H9 (cell line): ENCODE data around the gene CCR8. TPM values are rescaled to one million over a fixed set of nuclear protein-coding genes. Genes with fewer than 3 reads are reported as not detected.
A peak's percentile ranks its signal among the peaks of the same experiment; 100 is the strongest.

Source experiments
- DNase-seq: peaks from one replicate; pipeline ENCODE4 v3.0.0-alpha.2; 2017
- H2AFZ ChIP-seq: one replicate; pipeline ENCODE4 v1.6.1; 2013; ENCODE audit warnings: mild to moderate bottlenecking, low read length, control low read depth, moderate library complexity
- H2AK5ac ChIP-seq: 2 replicates; pipeline ENCODE4 v1.6.1; 2013; ENCODE audit warnings: low read length, control low read depth, mixed read lengths; ENCODE audit not compliant: insufficient read length
- H2BK120ac ChIP-seq: one replicate; pipeline ENCODE4 v1.6.1; 2013; ENCODE audit warnings: low read depth, mild to moderate bottlenecking, low read length, control low read depth, inconsistent platforms; ENCODE audit not compliant: poor library complexity, severe bottlenecking
- H2BK12ac ChIP-seq: 2 replicates; pipeline ENCODE4 v1.6.1; 2013; ENCODE audit warnings: low read length, control low read depth, mixed read lengths, low read depth; ENCODE audit not compliant: insufficient read length
- H2BK15ac ChIP-seq: 2 replicates; pipeline ENCODE4 v1.6.1; 2013; ENCODE audit warnings: low read depth, low read length, control low read depth
- H2BK20ac ChIP-seq: one replicate; pipeline ENCODE4 v1.6.1; 2013; ENCODE audit warnings: low read depth, mild to moderate bottlenecking, low read length, control low read depth, inconsistent platforms; ENCODE audit not compliant: poor library complexity, severe bottlenecking
- H2BK5ac ChIP-seq: 2 replicates; pipeline ENCODE4 v1.6.1; 2013; ENCODE audit warnings: low read length, control low read depth, mixed read lengths; ENCODE audit not compliant: insufficient read length
- H3K14ac ChIP-seq: 2 replicates; pipeline ENCODE4 v1.6.1; 2013; ENCODE audit warnings: low read length, control low read depth; ENCODE audit not compliant: insufficient read depth
- H3K18ac ChIP-seq: 2 replicates; pipeline ENCODE4 v1.6.1; 2013; ENCODE audit warnings: low read depth, mild to moderate bottlenecking, mixed read lengths, low read length, control low read depth; ENCODE audit not compliant: insufficient read length
- H3K23ac ChIP-seq: 2 replicates; pipeline ENCODE4 v1.6.1; 2013; ENCODE audit warnings: low read length, control low read depth, mixed read lengths, low read depth; ENCODE audit not compliant: insufficient read length
- H3K23me2 ChIP-seq: 2 replicates; pipeline ENCODE4 v1.6.1; 2013; ENCODE audit warnings: low read depth, mild to moderate bottlenecking, mixed read lengths, low read length, control low read depth; ENCODE audit not compliant: insufficient read length, poor library complexity, severe bottlenecking
- H3K27ac ChIP-seq: 2 replicates; pipeline ENCODE4 v1.5.1; 2013; ENCODE audit warnings: low read length, control low read depth, mixed read lengths, low read depth; ENCODE audit not compliant: insufficient read length
- H3K27me3 ChIP-seq: 2 replicates; pipeline ENCODE4 v1.6.1; 2013; ENCODE audit warnings: low read length, control low read depth, inconsistent platforms; ENCODE audit not compliant: insufficient read depth
- H3K4ac ChIP-seq: 2 replicates; pipeline ENCODE4 v1.6.1; 2013; ENCODE audit warnings: low read depth, mild to moderate bottlenecking, control low read depth, inconsistent platforms, low read length, moderate library complexity
- H3K4me1 ChIP-seq: 2 replicates; pipeline ENCODE4 v1.6.1; 2013; ENCODE audit warnings: low read length, control low read depth, inconsistent platforms; ENCODE audit not compliant: insufficient read depth
- H3K4me2 ChIP-seq: 2 replicates; pipeline ENCODE4 v1.6.1; 2013; ENCODE audit warnings: low read length, control low read depth, mixed read lengths; ENCODE audit not compliant: insufficient read length, insufficient read depth
- H3K56ac ChIP-seq: 2 replicates; pipeline ENCODE4 v1.6.1; 2013; ENCODE audit warnings: low read depth, mild to moderate bottlenecking, mixed read lengths, low read length, control low read depth; ENCODE audit not compliant: insufficient read length
- H3K79me1 ChIP-seq: 2 replicates; pipeline ENCODE4 v1.6.1; 2013; ENCODE audit warnings: low read depth, mild to moderate bottlenecking, moderate library complexity, low read length, control low read depth, inconsistent platforms; ENCODE audit not compliant: insufficient read depth, poor library complexity, severe bottlenecking
- H3K79me2 ChIP-seq: 2 replicates; pipeline ENCODE4 v1.6.1; 2013; ENCODE audit warnings: low read length, control low read depth, inconsistent platforms; ENCODE audit not compliant: insufficient read depth
- H3K9ac ChIP-seq: 2 replicates; pipeline ENCODE4 v1.6.1; 2013; ENCODE audit warnings: low read length, control low read depth, mixed read lengths; ENCODE audit not compliant: insufficient read length; ENCODE audit errors: extremely low read depth
- H3K9me3 ChIP-seq: one replicate; pipeline ENCODE4 v1.6.1; 2013; ENCODE audit warnings: low read depth, low read length, inconsistent platforms; ENCODE audit not compliant: control insufficient read depth
- H3T11ph ChIP-seq: one replicate; pipeline ENCODE4 v1.6.1; 2013; ENCODE audit warnings: mild to moderate bottlenecking, low read length, control low read depth, inconsistent platforms
- H4K20me1 ChIP-seq: one replicate; pipeline ENCODE4 v1.6.1; 2013; ENCODE audit not compliant: control insufficient read depth, insufficient read length, insufficient read depth
- H4K5ac ChIP-seq: 2 replicates; pipeline ENCODE4 v1.6.1; 2013; ENCODE audit warnings: low read depth, mild to moderate bottlenecking, mixed read lengths, low read length, control low read depth; ENCODE audit not compliant: insufficient read length
- H4K8ac ChIP-seq: replicated peaks from 2 replicates; pipeline ENCODE4 v1.6.1; 2013; ENCODE audit warnings: low read length, control low read depth, mixed read lengths, low read depth; ENCODE audit not compliant: insufficient read length
- H4K91ac ChIP-seq: 2 replicates; pipeline ENCODE4 v1.6.1; 2013; ENCODE audit warnings: low read depth, mild to moderate bottlenecking, moderate library complexity, mixed read lengths, low read length, control low read depth; ENCODE audit not compliant: insufficient read length
- H3K27ac Mint-ChIP-seq, 3 experiments: 2 replicates in 2 of 3; 3 replicates in 1 of 3; pipeline ENCODE4 v1.8.0; 2020 to 2021; ENCODE audit warnings: mixed read lengths in 3 of 3, mild to moderate bottlenecking in 1 of 3, moderate library complexity in 1 of 3
- H3K27me3 Mint-ChIP-seq: 2 replicates; pipeline ENCODE4 v1.8.0; 2021; ENCODE audit warnings: low read depth, mild to moderate bottlenecking, moderate library complexity, mixed read lengths
- H3K36me3 Mint-ChIP-seq, 3 experiments: 2 replicates in 2 of 3; 3 replicates in 1 of 3; pipeline ENCODE4 v1.8.0; 2020 to 2021; ENCODE audit warnings: low read depth in 3 of 3, mixed read lengths in 3 of 3; ENCODE audit not compliant: insufficient read depth in 1 of 3
- H3K4me1 Mint-ChIP-seq, 2 experiments: 2 replicates each; pipeline ENCODE4 v1.8.0; 2020; ENCODE audit warnings: mixed read lengths in 2 of 2
- H3K4me3 Mint-ChIP-seq, 2 experiments: 2 replicates in 1 of 2; 3 replicates in 1 of 2; pipeline ENCODE4 v1.8.0; 2020 to 2021; ENCODE audit warnings: mild to moderate bottlenecking in 2 of 2, mixed read lengths in 2 of 2, moderate library complexity in 1 of 2
- H3K9me3 Mint-ChIP-seq, 2 experiments: 2 replicates in 1 of 2; 3 replicates in 1 of 2; pipeline ENCODE4 v1.8.0; 2020; ENCODE audit warnings: mild to moderate bottlenecking in 2 of 2, mixed read lengths in 2 of 2, moderate library complexity in 1 of 2
- WGBS: extraction: QIAGEN DNeasy Blood & Tissue Kit; methylation state at CpG from one replicate; pipeline ENCODE4 v1.1.7; 2013; ENCODE audit warnings: missing lambda C conversion rate, low lambda C conversion rate, mixed read lengths; ENCODE audit not compliant: insufficient read length; ENCODE audit errors: extremely low coverage; 5-methylcytosine and 5-hydroxymethylcytosine counted together
- total RNA-seq: library from RNA; stranded (reverse); gene quantifications from 2 replicates; pipeline ENCODE4 v1.2.1, GENCODE V29; 2021
- TF ChIP-seq, protein P1 (sequence below): fragments of 200-600 bp; sonication (generic); conservative IDR thresholded peaks from 3 replicates; pipeline ENCODE4 v1.8.0; 2021; ENCODE audit warnings: antibody characterized with exemption, mild to moderate bottlenecking

The CCR8 gene
- total RNA-seq, 1 experiment from 2014 or later = 0.31 TPM

DNA sequence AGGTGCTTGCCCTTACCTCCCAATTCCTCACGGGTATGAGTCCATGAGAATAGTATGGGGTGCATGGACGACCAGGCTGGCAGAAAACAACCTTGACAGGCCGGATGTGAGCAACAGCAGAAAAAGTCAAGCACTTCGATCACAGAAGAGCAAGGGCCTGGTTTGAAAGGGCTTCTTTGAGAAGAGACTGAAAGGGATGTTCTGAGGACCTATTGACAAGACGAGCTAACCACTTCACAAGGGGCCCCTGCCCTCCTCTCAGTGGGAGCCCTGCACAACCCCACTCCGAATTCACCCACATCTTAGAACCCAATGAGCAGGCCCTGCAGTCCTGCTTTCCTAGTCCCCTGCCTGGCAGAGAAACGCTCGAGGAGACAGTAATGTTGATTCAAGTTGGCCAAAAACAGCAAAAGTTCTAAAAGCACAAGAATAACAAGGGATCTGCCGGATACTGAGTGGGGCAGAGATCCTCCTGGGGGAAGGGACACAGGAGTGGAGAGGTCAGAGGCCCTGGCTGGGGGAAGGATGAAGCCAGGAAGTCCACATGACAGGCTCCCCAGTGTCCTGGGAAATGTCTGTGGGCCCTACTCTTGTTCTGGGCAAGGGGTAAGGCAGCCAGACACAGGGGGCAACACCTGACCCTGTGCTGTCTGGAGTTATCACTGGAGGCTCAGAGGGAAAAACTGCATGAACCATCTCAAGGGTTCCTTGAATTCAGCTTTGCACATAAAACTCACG, 34.9 kb upstream of the CCR8 start:
- TF ChIP-seq, protein P1, sequence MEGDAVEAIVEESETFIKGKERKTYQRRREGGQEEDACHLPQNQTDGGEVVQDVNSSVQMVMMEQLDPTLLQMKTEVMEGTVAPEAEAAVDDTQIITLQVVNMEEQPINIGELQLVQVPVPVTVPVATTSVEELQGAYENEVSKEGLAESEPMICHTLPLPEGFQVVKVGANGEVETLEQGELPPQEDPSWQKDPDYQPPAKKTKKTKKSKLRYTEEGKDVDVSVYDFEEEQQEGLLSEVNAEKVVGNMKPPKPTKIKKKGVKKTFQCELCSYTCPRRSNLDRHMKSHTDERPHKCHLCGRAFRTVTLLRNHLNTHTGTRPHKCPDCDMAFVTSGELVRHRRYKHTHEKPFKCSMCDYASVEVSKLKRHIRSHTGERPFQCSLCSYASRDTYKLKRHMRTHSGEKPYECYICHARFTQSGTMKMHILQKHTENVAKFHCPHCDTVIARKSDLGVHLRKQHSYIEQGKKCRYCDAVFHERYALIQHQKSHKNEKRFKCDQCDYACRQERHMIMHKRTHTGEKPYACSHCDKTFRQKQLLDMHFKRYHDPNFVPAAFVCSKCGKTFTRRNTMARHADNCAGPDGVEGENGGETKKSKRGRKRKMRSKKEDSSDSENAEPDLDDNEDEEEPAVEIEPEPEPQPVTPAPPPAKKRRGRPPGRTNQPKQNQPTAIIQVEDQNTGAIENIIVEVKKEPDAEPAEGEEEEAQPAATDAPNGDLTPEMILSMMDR = no peak
- H2AK5ac ChIP-seq = no peak overlapping the region
- H4K5ac ChIP-seq = no peak overlapping the region
- no peak overlapping the region for H3K56ac ChIP-seq
- peaks cover 0 to 2% of the 10 kb centered on the region in 2 experiments; a peak in 1 of 4 replicates for H3K4me1 Mint-ChIP-seq
- H3K23ac ChIP-seq = no peak overlapping the region
- H2BK15ac ChIP-seq = no peak overlapping the region
- 0 out of 5 replicates have a peak, but pooled peaks cover under 1% of the 10 kb centered on the region in 2 experiments for H3K9me3 Mint-ChIP-seq
- no peak overlapping the region for H3K18ac ChIP-seq
- no peak overlapping the region for H3K27ac ChIP-seq
- no peaks in the 10 kb centered on the region for H3K27me3 Mint-ChIP-seq
- no peak overlapping the region for H3K14ac ChIP-seq
- H4K91ac ChIP-seq = no peak overlapping the region
- H4K8ac ChIP-seq = no peak overlapping the region
- no peaks in the 10 kb centered on the region for H3K4me1 ChIP-seq
- H3T11ph ChIP-seq = no peak overlapping the region
- no peak overlapping the region; a peak in 1 of 5 replicates for H3K4me3 Mint-ChIP-seq
- H2BK20ac ChIP-seq = no peak overlapping the region
- H2BK5ac ChIP-seq = peak overlapping the region; percentile 39
- no CpG with 5 or more reads among the region's 10 CpGs for WGBS
- H3K23me2 ChIP-seq = no peaks in the 10 kb centered on the region
- H3K9ac ChIP-seq = no peak overlapping the region
- no peaks in the 10 kb centered on the region for H3K36me3 Mint-ChIP-seq
- DNase-seq = no peak
- no peak overlapping the region for H2BK12ac ChIP-seq
- H3K79me2 ChIP-seq = no peaks in the 10 kb centered on the region
- no peak overlapping the region for H2AFZ ChIP-seq
- no peak overlapping the region for H3K4me2 ChIP-seq
- no peaks in the 10 kb centered on the region for H3K79me1 ChIP-seq
- H3K9me3 ChIP-seq = no peaks in the 10 kb centered on the region
- H2BK120ac ChIP-seq = no peak overlapping the region
- H3K27ac Mint-ChIP-seq = peak overlapping the region in 1 of 3 experiments; percentile 10; a peak in 1 of 7 replicates
- H4K20me1 ChIP-seq = no peaks in the 10 kb centered on the region
- H3K27me3 ChIP-seq = no peaks in the 10 kb centered on the region
- H3K4ac ChIP-seq = no peak overlapping the region
